Stimulated activated CD4-positive, alpha-beta T cell treated with anti-CD3 and anti-CD28 coated beads, Interleukin-1b, Interleukin-23, amount 100 ng/mL, for 1 hour (primary cell): ENCODE results near the gene SFXN5.

Experiments used
- DNase-seq, 2 donors: peaks; one replicate each; pipeline ENCODE4 v3.0.0-alpha.2; 2020; ENCODE audit warnings: low read depth in 2 of 2

Gene SFXN5

DNA sequence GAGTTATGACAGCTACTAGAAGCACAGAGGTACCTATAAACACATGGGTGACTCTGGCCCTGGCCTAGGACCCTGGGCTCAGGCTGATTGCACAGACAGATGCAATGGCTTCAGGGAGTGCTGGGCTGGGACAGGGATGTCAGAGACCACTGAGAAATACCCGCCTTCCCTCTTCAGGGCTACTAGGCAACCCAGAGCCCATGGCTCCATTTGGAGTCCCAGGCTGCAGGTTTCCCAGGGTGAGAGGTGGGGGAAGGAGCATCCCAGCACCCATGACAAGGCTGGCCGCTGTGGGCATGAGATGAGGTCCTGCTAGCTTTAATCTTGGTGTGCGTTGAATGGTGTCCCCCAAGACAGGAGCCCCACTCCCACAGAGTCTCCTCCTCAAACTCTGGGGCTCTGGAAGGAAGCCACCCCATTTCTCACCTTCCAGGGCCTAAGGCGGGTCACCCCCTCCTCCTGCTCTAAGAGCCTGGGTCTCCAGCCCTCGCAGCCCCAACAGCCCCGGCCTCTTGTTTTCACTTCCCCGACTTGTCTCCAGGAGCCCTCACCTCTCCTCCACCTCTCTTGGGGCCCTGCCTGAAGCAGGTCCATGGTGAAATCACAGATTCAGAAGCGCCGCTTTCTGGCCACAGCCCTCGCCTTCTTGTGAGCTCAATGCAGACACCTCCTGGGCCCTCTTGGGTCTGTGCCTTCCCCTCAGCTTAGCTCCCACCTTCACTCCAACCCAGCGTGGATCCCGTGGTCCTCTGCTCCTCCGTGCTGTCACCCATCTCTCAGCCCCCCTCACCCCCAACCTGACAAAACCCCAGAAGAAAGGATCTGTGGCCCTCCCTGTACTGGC lies 112.7 kb downstream of the SFXN5 start:
- no peak for DNase-seq

DNA sequence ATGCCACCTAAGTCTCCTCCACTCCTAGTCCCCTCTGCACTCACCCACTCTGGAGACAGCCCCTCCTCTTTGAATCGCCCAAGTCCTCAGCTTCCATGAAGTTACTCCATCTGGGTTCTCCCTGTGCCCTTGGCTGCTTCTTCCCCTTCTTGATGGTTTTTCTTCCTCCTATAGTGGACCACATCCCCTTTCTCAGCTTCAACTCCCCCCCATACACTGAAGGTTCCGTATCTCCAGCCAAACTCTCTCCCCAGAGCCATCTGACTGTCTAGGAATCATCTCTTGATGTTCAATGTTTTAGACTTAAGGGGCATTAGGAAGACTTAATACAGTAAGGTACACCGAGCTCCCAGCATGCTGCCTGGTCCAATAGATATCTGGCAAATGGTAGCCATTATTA lies 114.6 kb downstream of the SFXN5 start:
- DNase-seq = no peak

DNA sequence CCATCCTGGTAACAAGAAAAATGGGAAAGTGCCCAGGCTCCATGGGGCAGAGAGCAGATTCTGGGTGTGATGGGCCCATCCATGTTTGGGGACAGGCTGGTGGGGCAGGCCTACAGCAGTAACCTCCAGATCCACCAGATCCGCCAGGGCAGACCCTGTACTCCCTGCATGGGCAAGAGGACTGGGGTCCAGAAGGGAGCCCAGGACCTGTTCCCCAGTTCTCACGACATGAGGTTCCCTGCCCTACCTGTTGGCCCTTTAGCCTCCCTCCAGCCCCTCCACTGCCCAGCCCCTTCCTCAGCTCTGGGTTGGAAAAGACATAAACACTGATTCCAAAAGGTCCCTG lies 115.5 kb downstream of the SFXN5 start:
- DNase-seq = no peak

DNA sequence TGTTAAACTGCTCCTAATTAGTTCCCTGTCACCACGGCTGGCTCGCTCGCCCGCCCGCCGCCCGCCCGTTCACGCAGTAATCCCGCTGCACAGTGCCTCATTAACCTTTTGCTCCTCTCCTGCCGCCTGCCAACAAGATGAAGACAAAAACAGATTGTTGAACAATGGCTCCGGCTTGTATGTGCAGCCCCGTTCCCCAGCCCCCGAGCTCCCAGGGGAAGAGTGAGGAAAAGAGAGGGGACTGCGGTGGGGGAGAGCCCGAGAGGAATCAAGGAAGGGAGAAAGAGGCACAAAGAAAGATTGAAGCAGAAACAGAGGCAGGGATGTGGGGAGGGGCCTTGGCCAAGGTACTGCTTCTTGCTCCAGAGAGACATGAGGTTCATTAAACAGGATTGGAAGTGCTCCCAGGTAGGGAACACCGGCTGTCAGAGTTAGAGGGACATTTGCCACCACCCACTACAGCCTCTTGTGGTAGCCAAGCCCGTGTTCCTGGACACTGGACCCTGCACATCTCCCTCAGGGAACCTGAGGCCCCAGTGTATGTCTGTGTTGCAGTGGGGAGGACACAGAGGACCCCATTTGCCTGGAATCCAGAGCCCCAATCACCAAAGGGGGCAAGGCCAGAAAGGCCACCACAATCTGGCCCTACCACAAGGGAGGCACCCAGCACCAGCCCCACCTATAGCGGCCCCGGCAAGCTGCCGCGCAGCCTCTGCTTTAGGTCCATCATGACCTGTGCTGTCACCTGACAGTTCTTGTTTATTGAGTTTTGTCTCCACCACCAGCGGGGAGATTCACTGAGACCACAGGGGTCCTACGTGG lies 116.1 kb downstream of the SFXN5 start:
- no peak for DNase-seq

DNA sequence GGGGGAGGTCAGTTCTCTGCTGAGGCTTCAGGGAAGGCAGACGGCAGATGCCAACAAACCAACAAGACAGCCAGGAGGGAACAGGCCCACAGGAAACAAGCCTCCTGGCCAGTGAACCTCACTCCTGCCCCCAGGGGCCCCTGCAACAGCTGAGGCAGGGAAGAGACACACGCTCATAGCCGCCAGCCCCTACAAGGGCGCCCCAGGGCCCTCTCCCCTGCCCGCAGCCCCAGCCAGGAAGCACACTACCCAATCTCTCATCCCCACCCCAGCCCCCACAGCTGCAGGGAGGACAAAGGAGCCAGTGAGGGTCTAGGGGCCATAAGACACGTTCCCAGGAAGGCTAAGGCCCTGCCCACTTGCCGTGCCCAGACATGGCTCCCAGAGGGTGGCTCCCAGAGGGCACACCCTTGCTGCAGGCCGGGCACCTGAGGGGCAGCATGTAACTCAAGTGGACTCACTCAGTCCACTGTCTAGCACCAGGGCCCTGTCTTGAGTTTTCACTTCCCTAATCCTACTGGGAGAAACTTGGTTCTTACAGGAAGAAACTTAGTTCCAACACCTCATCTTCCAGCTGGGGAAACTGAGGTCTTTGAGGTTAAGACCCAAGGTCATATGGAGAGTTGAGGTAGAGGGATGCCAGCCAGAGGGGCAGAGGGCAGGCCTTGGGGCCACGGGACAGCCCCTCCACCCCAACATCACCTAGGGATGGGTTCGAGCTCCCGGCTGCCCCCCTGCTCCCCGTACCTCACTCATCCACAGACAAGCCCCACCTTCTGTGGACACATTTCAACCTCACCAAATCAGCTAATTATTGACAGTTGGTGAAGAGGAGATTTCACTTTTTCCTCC lies 116.9 kb downstream of the SFXN5 start:
- DNase-seq = no peak

DNA sequence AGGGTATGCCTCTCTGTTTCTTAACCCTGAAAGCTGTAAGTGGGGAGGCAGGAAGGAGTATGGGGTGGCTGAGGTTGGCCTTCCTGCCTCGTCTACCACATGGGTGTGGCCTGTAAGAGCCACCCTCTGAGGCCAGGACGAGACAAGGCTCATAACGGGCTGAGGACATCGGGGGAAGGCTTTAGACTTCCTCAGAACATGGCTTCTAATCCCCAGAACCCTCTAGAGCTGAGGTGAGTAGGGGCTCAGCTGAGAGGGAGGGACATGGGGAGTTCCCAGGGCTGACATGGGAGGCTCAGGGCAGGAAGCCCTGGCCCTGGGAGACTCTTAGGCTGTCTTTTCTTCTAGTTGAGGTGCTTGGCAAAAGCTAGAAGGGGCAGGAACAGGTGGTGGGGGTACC lies 117.5 kb downstream of the SFXN5 start:
- no peak for DNase-seq

GRCh38 chr2:72953528-72953927 lies 118.0 kb downstream of the SFXN5 start:
- DNase-seq = no peak

DNA sequence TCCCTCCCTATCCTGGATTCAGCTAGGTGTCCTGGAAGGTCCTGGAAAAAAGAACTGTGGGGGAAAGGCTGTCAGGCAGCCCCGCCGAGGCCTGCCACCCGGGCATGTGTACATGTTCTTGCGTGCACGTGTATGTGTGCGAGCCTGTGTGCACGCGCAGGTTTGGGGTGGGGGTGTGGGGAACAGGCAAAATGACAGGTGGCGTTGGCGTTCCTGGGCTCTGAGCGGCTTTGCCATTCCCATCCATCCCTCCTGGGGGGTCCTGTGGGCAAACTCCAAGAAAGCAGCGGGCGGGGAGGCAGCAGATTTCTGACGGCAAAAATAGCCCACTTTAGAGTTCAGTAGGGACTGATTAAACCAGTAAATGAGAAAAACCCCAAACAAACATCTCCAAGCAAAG lies 118.6 kb downstream of the SFXN5 start:
- DNase-seq = no peak

DNA sequence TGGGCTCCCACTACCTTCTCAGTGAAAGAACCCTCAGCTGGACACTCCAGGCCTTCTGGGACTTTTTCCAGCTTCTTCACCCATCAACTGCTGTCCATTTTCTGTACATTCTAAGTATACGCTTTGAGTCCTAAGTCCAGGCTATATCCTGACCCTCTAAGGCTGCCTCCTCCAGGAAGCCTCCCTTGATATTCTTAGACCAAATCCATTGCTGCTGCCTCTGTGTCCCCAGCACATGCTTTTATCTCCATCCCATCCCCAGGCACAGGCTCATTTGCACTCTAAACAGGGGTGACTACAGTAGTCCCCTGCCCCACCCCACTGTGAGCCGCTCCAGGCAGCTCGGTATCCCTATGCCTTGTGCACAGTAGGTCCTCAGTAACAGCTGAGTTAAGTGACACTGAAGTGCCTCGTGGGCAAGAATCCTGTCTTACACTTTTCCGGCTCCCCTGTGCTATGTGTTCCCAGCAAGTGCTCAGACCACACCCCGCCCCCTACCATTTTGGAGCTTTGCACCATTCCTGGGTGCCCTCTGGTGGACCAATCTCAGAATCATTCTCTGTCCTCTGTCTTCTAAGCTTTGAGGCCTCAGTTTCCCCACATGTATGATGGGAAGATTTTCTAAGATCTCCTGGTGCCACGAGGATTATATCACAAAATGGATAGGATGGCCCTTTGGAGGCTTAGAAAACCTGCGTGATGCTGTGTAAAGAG lies 119.2 kb downstream of the SFXN5 start:
- no peak for DNase-seq

DNA sequence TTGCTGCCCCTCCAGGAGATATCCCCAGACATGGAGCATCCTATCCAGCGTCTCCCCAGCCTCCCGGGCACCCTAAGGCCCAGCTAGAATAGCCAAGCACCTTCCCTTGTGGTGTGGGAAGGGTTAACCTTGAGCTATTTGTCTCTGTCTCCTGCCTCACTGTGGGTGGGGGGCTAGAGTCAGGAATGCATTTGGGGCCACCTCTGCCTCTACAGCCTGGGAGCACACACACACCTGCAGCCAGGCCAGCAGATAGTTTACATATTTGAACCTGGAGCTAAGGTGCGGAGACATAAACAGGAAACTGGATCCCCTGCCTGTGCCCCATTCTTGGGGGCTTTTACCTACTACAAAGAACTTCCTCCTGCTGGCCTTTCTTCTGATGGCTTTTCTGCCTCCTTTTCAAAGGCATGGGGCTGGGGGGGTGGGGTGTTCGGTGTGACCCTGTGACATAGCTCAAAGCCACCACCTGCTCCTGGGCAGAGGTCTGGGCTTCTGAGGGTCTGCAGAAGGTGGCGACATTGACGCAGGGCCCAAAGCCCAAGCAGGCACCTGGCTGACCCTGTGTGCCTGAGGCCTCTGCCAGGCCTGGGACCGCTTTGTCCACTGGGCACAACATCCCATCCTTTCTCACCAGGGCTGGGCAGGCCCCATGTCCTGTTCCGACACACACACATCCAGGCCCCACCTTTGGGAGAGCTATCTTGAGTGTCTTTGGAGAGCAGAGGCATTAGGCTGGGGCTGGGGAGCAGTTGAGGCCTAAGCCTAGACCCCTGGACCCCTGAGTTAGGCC lies 120.0 kb downstream of the SFXN5 start:
- DNase-seq = no peak

- no peak for DNase-seq
These were observed 120.8 kb downstream of the SFXN5 start for GRCh38 chr2:72950558-72951255.

GRCh38 chr2:72949642-72950041 lies 121.9 kb downstream of the SFXN5 start:
- DNase-seq = no peak

DNA sequence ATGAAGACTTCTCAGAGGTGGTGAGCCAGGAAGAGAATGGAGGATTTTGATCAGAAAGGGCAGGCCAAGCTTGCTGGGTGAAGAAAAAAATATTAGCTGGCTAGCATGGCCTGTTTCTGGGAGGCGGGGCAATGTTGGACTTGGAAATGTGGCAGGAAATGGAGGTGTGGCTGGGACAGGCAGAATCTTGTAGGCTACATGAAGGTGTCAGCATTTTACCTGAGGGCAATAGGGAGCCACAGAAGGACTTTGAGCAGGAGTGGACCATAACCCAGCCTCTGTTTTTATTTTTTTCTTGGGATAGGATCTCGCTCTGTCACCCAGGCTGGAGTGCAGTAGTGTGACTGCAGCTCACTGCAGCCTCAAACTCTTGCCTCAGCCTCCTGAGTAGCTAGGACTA lies 122.5 kb downstream of the SFXN5 start:
- DNase-seq = no peak

GRCh38 chr2:72947952-72948830 lies 123.3 kb downstream of the SFXN5 start:
- no peak for DNase-seq

DNA sequence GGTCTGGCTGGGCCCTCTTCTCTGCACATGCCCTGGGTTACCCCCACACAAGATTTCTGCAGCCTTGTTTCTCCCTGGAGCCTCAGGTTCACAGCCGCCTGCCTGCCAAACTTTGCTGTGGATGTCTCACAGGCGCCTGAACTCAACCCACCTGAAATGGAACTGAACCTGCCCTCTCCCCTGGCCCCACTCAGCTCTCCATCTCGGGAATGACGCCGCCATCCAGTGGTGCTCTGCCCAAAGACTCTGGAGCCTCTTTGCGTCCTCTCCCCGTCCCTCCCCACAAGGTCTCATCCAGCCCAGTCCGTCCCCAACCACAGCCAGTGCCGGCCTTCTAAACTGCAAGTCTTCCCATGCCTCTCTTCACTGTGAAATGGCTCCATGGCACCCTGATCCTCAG lies 125.0 kb downstream of the SFXN5 start:
- DNase-seq = no peak

- no peak for DNase-seq
These were observed 126.0 kb downstream of the SFXN5 start for GRCh38 chr2:72945450-72946019.

DNA sequence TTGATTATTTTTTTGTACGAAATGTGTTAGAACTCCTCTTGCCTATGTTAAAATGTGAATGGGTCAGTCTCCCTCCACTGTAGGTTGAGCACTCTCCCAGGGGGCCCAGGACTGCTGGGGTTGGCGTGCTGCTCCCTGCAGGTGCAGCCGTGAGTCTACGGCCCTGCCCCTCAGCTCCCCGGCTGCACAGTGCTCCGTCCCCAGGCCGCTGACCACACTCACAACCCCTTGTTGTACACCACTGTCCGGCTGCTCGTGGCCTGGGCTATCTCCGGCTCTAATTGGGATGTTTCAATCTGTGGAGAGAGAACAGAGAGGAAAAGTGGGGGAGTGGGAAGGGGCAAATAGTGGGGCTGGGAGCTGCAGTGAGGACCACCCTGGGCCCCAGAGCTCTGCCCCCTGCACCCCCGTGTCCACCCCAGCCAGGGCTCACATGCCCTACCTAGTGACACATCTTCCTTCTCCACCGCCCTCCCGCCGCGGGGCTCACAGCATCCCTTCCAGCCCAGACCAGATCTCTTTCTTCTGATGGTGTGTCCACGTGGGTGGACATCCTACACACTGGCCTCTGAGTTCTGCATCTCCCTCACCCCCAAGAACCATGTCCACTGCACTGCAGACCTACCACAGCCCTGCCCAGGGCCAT lies 126.6 kb downstream of the SFXN5 start:
- DNase-seq = no peak
